Nephron progenitor cell (in vitro differentiated cells): ENCODE measurements around the gene PRRX2.

ENCODE experiments used
- DNase-seq: peaks from one replicate; pipeline ENCODE4 v3.0.0; 2021
- H3K27ac Mint-ChIP-seq: 2 replicates; pipeline ENCODE4 v1.8.0; 2021; ENCODE audit warnings: mild to moderate bottlenecking, moderate library complexity, mixed read lengths
- H3K27me3 Mint-ChIP-seq: 2 replicates; pipeline ENCODE4 v1.8.0; 2021; ENCODE audit warnings: mild to moderate bottlenecking, low read depth, mixed read lengths; ENCODE audit not compliant: poor library complexity
- H3K36me3 Mint-ChIP-seq: 2 replicates; pipeline ENCODE4 v1.8.0; 2021; ENCODE audit warnings: low read depth, mixed read lengths
- H3K4me1 Mint-ChIP-seq: 2 replicates; pipeline ENCODE4 v1.8.0; 2021; ENCODE audit warnings: mixed read lengths
- H3K4me3 Mint-ChIP-seq: 2 replicates; pipeline ENCODE4 v1.8.0; 2021; ENCODE audit warnings: mild to moderate bottlenecking, moderate library complexity, mixed read lengths
- H3K9me3 Mint-ChIP-seq: 2 replicates; pipeline ENCODE4 v1.8.0; 2021; ENCODE audit warnings: mild to moderate bottlenecking, moderate library complexity, mixed read lengths
- CTCF ChIP-seq: fragments of 200-600 bp; sonication (generic); IDR thresholded peaks from 2 replicates; pipeline ENCODE4 v1.5.0; 2021; ENCODE audit warnings: antibody characterized with exemption

PRRX2 gene

GRCh38 chr9:129624168-129624759 is 41.2 kb upstream of the PRRX2 start:
- Mint-ChIP-seq H3K9me3 (no peaks in the 10 kb centered on the region), H3K27ac (no peak overlapping the region), H3K27me3 (peaks cover 21% of the 10 kb centered on the region), H3K4me1 (peaks cover 44% of the 10 kb centered on the region), H3K4me3 (peak overlapping the region; percentile 73), H3K36me3 (peaks cover 8% of the 10 kb centered on the region)
- DNase-seq: peak; percentile 83
- peak; percentile 69 for TF ChIP-seq CTCF

GRCh38 chr9:129624947-129625346 is 40.5 kb upstream of the PRRX2 start:
- Mint-ChIP-seq H3K27me3 (peaks cover 21% of the 10 kb centered on the region), H3K9me3 (no peaks in the 10 kb centered on the region), H3K4me1 (peaks cover 49% of the 10 kb centered on the region), H3K27ac (no peak overlapping the region), H3K4me3 (peak overlapping the region; percentile 83), H3K36me3 (peaks cover 8% of the 10 kb centered on the region)
- TF ChIP-seq CTCF: no peak
- DNase-seq: no peak

- peaks cover 8% of the 10 kb centered on the region for H3K36me3 Mint-ChIP-seq
Measured at GRCh38 chr9:129626079-129626624, 39.3 kb upstream of the PRRX2 start, which contains the start of gene NTMT1. Gene NTMT1, plus strand, starts transcription at chr9:129626163. Its CDS starts 6,541 bp downstream, at chr9:129632704.

GRCh38 chr9:129626625-129627284 is 38.7 kb upstream of the PRRX2 start:
- no peak for TF ChIP-seq CTCF
- Mint-ChIP-seq H3K4me1 (peaks cover 61% of the 10 kb centered on the region), H3K27me3 (peaks cover 10% of the 10 kb centered on the region), H3K4me3 (peak overlapping the region; percentile 83), H3K9me3 (no peaks in the 10 kb centered on the region), H3K27ac (peak overlapping the region; percentile 57), H3K36me3 (peaks cover 8% of the 10 kb centered on the region)
- DNase-seq: no peak

More at GRCh38 chr9:129626079-129626624, 39.3 kb upstream of the PRRX2 start, which contains the start of gene NTMT1:
- Mint-ChIP-seq H3K9me3 (no peaks in the 10 kb centered on the region), H3K27me3 (peaks cover 16% of the 10 kb centered on the region), H3K4me3 (peak within 1 kb of the TSS; percentile 83), H3K27ac (peak within 1 kb of the TSS; percentile 57), H3K4me1 (peaks cover 57% of the 10 kb centered on the region)
- no peak for TF ChIP-seq CTCF
- peak; percentile 89 for DNase-seq

GRCh38 chr9:129627556-129628440 is 37.6 kb upstream of the PRRX2 start:
- Mint-ChIP-seq H3K27me3 (peaks cover 3% of the 10 kb centered on the region), H3K27ac (peak overlapping the region; percentile 64), H3K4me1 (peaks cover 71% of the 10 kb centered on the region), H3K36me3 (peaks cover 14% of the 10 kb centered on the region), H3K9me3 (no peaks in the 10 kb centered on the region), H3K4me3 (peak overlapping the region; percentile 83)
- TF ChIP-seq CTCF: no peak
- DNase-seq: no peak
